Activated T-helper 1 cell treated with anti-CD3 and anti-CD28 coated beads, Interleukin-12 subunit alpha, Interleukin-12 subunit beta, Interleukin-2, Interleukin-4 antibody, amounts not matched to agents 30 ng/mL and 10 ng/mL and 1 ng/mL, durations not matched to agents 14 hours and 24 hours and 36 hours (primary cell): ENCODE measurements around the gene CAMSAP2. TPM values are rescaled to one million over a fixed set of nuclear protein-coding genes. Genes with fewer than 3 reads are reported as not detected.

Source experiments
- DNase-seq: peaks from one replicate; pipeline ENCODE4 v3.0.0; 2021; ENCODE audit warnings: low spot score
- H3K27ac Mint-ChIP-seq: one replicate; pipeline ENCODE4 v1.8.0; 2021; ENCODE audit warnings: mild to moderate bottlenecking, mixed read lengths
- H3K27me3 Mint-ChIP-seq: one replicate; pipeline ENCODE4 v1.8.0; 2022; ENCODE audit warnings: mild to moderate bottlenecking, moderate library complexity, mixed read lengths; ENCODE audit not compliant: insufficient read depth
- H3K36me3 Mint-ChIP-seq: one replicate; pipeline ENCODE4 v1.8.0; 2021; ENCODE audit warnings: low read depth, mixed read lengths
- H3K4me1 Mint-ChIP-seq: one replicate; pipeline ENCODE4 v1.8.0; 2021; ENCODE audit warnings: low read depth, mixed read lengths
- H3K4me3 Mint-ChIP-seq: one replicate; pipeline ENCODE4 v1.8.0; 2021; ENCODE audit warnings: mild to moderate bottlenecking, moderate library complexity, mixed read lengths
- H3K9me3 Mint-ChIP-seq: one replicate; pipeline ENCODE4 v1.8.0; 2021; ENCODE audit warnings: mixed read lengths
- intact Hi-C: fragments of 100-400 bp; cut with micrococcal nuclease; formaldehyde crosslinking; loops from one replicate; pipeline ENCODE4 v1.15.1; 2024
- total RNA-seq: library from RNA; stranded (reverse); gene quantifications from 2 replicates; pipeline ENCODE4 v1.2.3, GENCODE V29; 2022

Gene CAMSAP2
- total RNA-seq, 1 donor from 2014 or later = 0.83 TPM

DNA sequence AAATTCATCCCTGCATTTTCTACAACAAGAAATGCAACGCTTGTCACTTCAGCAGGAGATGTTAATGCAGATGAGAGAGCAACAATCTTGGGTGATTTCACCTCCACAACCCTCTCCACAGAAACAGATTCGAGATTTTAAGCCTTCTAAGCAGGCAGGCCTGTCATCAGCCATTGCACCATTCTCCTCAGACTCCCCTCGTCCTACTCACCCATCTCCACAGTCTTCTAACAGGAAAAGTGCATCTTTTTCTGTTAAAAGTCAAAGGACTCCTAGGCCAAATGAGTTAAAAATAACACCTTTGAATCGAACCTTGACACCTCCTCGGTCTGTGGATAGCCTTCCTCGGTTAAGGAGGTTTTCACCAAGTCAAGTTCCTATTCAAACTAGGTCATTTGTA is 110.7 kb downstream of the CAMSAP2 start:
- no peaks in the 10 kb centered on the region for H3K9me3 Mint-ChIP-seq
- peaks cover 9% of the 10 kb centered on the region for H3K27me3 Mint-ChIP-seq
- no peak overlapping the region for H3K27ac Mint-ChIP-seq
- no peak overlapping the region for H3K4me3 Mint-ChIP-seq
- no peak for DNase-seq
- no peaks in the 10 kb centered on the region for H3K4me1 Mint-ChIP-seq
- intact Hi-C loops = no loop called here
- no peaks in the 10 kb centered on the region for H3K36me3 Mint-ChIP-seq

DNA sequence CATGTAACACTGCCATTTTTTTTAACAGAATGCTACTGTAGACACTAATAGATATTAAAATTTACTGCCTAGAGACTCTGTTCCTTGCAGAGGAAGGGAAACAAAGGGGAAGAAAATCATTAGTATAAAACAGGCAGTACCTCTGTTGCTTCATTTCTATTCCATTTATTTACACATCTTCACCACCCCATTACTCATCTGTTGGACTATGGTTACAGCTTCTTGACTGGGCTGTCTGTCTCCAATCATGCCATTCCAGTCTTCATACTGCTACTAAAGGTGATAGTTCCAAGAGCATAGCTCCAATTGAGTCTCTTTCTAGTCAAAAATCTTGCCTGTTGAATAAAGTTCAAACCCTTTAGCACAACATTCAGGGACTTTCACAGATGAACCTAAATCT is 111.9 kb downstream of the CAMSAP2 start:
- intact Hi-C loops = no loop called here
- no peak for DNase-seq
- H3K4me1 Mint-ChIP-seq = no peaks in the 10 kb centered on the region
- H3K27me3 Mint-ChIP-seq = peaks cover 9% of the 10 kb centered on the region
- H3K36me3 Mint-ChIP-seq = no peaks in the 10 kb centered on the region
- H3K9me3 Mint-ChIP-seq = no peaks in the 10 kb centered on the region
- H3K27ac Mint-ChIP-seq = no peak overlapping the region
- no peak overlapping the region for H3K4me3 Mint-ChIP-seq

DNA sequence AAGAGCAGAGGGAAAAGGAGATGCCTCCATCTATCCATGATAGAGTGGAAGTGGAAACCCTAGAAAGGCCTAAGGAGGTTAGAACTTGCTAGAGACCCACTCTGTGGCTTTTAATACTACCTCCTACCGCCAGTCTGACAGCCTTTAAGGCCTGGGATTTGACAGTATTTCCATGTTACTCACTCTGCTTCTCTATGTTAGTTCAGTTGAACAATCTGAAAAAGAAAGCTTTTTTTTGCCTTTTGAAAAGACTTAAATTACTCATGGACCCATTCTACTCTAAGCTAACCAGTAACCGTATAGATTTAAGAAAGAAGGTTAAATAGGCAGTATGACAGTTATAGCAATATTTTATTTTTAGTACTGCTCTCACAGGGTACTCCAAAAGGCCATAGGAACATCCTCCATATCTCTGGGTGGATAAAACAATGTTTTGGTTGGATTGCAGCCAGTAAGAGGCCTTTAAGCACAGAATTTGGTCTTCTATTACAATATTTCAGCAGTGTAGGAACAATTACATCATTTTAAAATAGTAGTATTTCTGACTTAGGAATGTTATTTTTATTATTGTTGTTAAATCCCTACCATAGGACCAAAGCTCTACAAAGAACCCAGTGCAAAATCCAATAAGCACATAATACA is 118.1 kb downstream of the CAMSAP2 start:
- no peak overlapping the region for H3K27ac Mint-ChIP-seq

GRCh38 chr1:200857804-200858203 is 119.1 kb downstream of the CAMSAP2 start:
- no peaks in the 10 kb centered on the region for H3K9me3 Mint-ChIP-seq
- no peak overlapping the region for H3K4me3 Mint-ChIP-seq
- no peak overlapping the region for H3K27ac Mint-ChIP-seq
- intact Hi-C loops = no loop called here
- peaks cover 3% of the 10 kb centered on the region for H3K27me3 Mint-ChIP-seq
- no peaks in the 10 kb centered on the region for H3K36me3 Mint-ChIP-seq
- DNase-seq = no peak
- H3K4me1 Mint-ChIP-seq = peaks cover 7% of the 10 kb centered on the region

More for the DNA sequence above, 118.1 kb downstream of the CAMSAP2 start:
- Mint-ChIP-seq H3K4me3 (no peak overlapping the region), H3K27me3 (no peaks in the 10 kb centered on the region), H3K9me3 (no peaks in the 10 kb centered on the region), H3K4me1 (no peaks in the 10 kb centered on the region), H3K36me3 (no peaks in the 10 kb centered on the region)
- intact Hi-C loops = no loop called here
- no peak for DNase-seq

DNA sequence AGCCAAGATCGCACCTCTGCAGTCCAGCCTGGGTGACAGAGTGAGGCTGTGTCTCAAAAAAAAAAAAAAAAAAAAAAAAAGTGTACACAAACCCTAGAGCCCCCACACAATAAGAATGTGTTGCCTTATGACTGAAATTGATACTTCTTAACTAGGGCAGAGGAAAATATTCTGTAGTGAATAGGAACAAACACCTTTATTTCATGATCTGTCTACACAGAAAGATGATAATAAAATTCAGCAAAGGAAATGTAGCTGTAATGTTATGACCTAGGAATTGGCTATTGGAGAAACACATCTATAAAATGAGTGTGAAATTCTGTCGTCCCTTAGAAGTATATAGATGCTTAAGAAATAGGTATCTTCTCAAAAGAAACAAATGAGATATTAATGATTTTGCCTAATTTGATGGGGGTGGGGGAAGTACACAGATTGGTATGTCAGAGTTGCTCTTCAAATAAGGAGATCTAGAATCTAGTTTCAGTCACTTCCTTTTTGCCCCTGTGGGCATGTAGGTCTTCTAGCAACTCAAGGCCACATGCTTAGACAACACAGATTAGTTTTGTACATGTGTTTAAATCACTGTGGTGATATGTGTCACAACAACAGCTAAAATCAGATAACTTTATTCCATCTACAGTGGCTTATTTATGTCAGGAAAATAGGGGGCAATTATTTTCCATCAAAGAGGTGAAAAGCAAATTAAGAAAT is 123.4 kb downstream of the CAMSAP2 start:
- Mint-ChIP-seq H3K36me3 (no peaks in the 10 kb centered on the region), H3K27me3 (peaks cover 20% of the 10 kb centered on the region), H3K4me1 (peaks cover 28% of the 10 kb centered on the region), H3K9me3 (no peaks in the 10 kb centered on the region), H3K27ac (peak overlapping the region; percentile 42), H3K4me3 (no peak overlapping the region)
- intact Hi-C loops = no loop called here
- no peak for DNase-seq

- Mint-ChIP-seq H3K27me3 (peaks cover 24% of the 10 kb centered on the region), H3K4me3 (no peak overlapping the region), H3K36me3 (no peaks in the 10 kb centered on the region), H3K9me3 (no peaks in the 10 kb centered on the region), H3K27ac (no peak overlapping the region), H3K4me1 (peaks cover 31% of the 10 kb centered on the region)
- DNase-seq = no peak
- intact Hi-C loops = no loop called here
Observed at GRCh38 chr1:200862713-200863415, 124.2 kb downstream of the CAMSAP2 start.

GRCh38 chr1:200866116-200866515 is 127.4 kb downstream of the CAMSAP2 start:
- H3K27ac Mint-ChIP-seq = no peak overlapping the region
- peaks cover 34% of the 10 kb centered on the region for H3K27me3 Mint-ChIP-seq
- no peaks in the 10 kb centered on the region for H3K9me3 Mint-ChIP-seq
- no peak for DNase-seq
- intact Hi-C loops = loop anchor here (1.0 to 5.0 kb wide), 5 partner anchors 12 to 241 kb away; no protein-coding TSS in a partner anchor
- H3K36me3 Mint-ChIP-seq = no peaks in the 10 kb centered on the region
- H3K4me3 Mint-ChIP-seq = no peak overlapping the region
- H3K4me1 Mint-ChIP-seq = peaks cover 41% of the 10 kb centered on the region

- intact Hi-C loops = loop anchor here (1.0 to 5.0 kb wide), 5 partner anchors 12 to 241 kb away; no protein-coding TSS in a partner anchor
- peaks cover 37% of the 10 kb centered on the region for H3K27me3 Mint-ChIP-seq
- H3K4me1 Mint-ChIP-seq = peaks cover 41% of the 10 kb centered on the region
- no peaks in the 10 kb centered on the region for H3K36me3 Mint-ChIP-seq
- H3K9me3 Mint-ChIP-seq = no peaks in the 10 kb centered on the region
- no peak overlapping the region for H3K27ac Mint-ChIP-seq
- no peak overlapping the region for H3K4me3 Mint-ChIP-seq
- no peak for DNase-seq
Observed at GRCh38 chr1:200866521-200866920, 127.8 kb downstream of the CAMSAP2 start.

- no peak overlapping the region for H3K4me3 Mint-ChIP-seq
- intact Hi-C loops = loop anchor here (5.0 kb wide), 1 partner anchor 40 kb away; no protein-coding TSS in a partner anchor
- no peaks in the 10 kb centered on the region for H3K9me3 Mint-ChIP-seq
- DNase-seq = no peak
- H3K27ac Mint-ChIP-seq = no peak overlapping the region
- H3K27me3 Mint-ChIP-seq = peaks cover 43% of the 10 kb centered on the region
- H3K36me3 Mint-ChIP-seq = no peaks in the 10 kb centered on the region
- H3K4me1 Mint-ChIP-seq = peaks cover 38% of the 10 kb centered on the region
Observed at GRCh38 chr1:200867018-200867811, 128.5 kb downstream of the CAMSAP2 start.

- H3K27ac Mint-ChIP-seq = no peak overlapping the region
- DNase-seq = no peak
- H3K4me3 Mint-ChIP-seq = no peak overlapping the region
- H3K36me3 Mint-ChIP-seq = no peaks in the 10 kb centered on the region
- H3K4me1 Mint-ChIP-seq = peaks cover 34% of the 10 kb centered on the region
- intact Hi-C loops = loop anchor here (5.0 kb wide), 1 partner anchor 38 kb away; no protein-coding TSS in a partner anchor
- no peaks in the 10 kb centered on the region for H3K9me3 Mint-ChIP-seq
- H3K27me3 Mint-ChIP-seq = peaks cover 34% of the 10 kb centered on the region
Observed at GRCh38 chr1:200869376-200869752, 130.7 kb downstream of the CAMSAP2 start.

GRCh38 chr1:200869753-200870391 is 131.2 kb downstream of the CAMSAP2 start:
- DNase-seq = no peak
- no peak overlapping the region for H3K27ac Mint-ChIP-seq
- intact Hi-C loops = loop anchor here (5.0 kb wide), 1 partner anchor 37 kb away; no protein-coding TSS in a partner anchor
- H3K4me3 Mint-ChIP-seq = no peak overlapping the region
- H3K9me3 Mint-ChIP-seq = no peaks in the 10 kb centered on the region
- peaks cover 37% of the 10 kb centered on the region for H3K27me3 Mint-ChIP-seq
- H3K4me1 Mint-ChIP-seq = peaks cover 33% of the 10 kb centered on the region
- H3K36me3 Mint-ChIP-seq = no peaks in the 10 kb centered on the region

GRCh38 chr1:200872446-200873115 is 133.9 kb downstream of the CAMSAP2 start, which contains the start of gene GPR25:
TSS of gene GPR25 (plus strand) at chr1:200872981. CDS start at chr1:200873038, 57 bp downstream.
- peaks cover 52% of the 10 kb centered on the region for H3K27me3 Mint-ChIP-seq
- H3K36me3 Mint-ChIP-seq = no peaks in the 10 kb centered on the region
- H3K9me3 Mint-ChIP-seq = no peaks in the 10 kb centered on the region
- DNase-seq = no peak
- no peak within 1 kb of the TSS for H3K27ac Mint-ChIP-seq
- H3K4me3 Mint-ChIP-seq = no peak within 1 kb of the TSS
- intact Hi-C loops = no loop called here
- peaks cover 10% of the 10 kb centered on the region for H3K4me1 Mint-ChIP-seq
